GM12873 (cell line): ENCODE measurements around the gene THAP5.

ENCODE experiments used
- TF ChIP-seq, protein P1 (sequence below): IDR thresholded peaks from 2 replicates; pipeline ENCODE4 v1.5.1; 2012; ENCODE audit warnings: low read depth, mild to moderate bottlenecking, moderate library complexity, low read length, control low read depth; ENCODE audit not compliant: insufficient read depth; ENCODE audit errors: missing control alignments

The THAP5 gene

DNA sequence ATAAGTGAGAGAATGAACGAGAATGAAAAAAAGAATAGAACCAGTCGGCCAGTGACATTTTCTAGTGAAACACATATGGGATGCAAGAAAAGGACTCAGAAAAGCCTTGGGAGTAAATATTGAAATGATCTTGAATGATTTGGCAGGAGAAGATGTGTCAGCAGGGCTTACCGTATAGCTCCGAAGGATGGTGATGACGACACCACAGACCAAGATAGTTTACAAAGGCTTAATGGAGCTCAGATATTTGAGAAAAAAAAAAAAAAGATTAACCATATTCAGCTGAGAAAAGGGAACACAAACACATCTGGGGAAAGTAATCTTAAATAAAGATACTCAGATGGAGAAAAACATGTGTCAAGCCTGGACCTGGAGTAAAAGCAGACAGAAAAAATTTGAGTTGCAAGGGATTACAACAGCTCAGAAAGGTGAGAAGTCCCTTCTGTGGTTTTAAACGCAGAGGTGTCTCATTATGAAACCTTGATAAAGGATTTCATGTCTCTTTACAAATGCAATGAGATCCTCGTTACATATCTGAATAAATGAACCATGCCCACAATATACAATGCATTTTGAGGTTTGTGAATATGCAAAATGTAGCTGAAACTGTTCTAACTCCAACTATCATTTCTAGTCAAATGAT is 36.2 kb upstream of the THAP5 start:
- TF ChIP-seq, protein P1, sequence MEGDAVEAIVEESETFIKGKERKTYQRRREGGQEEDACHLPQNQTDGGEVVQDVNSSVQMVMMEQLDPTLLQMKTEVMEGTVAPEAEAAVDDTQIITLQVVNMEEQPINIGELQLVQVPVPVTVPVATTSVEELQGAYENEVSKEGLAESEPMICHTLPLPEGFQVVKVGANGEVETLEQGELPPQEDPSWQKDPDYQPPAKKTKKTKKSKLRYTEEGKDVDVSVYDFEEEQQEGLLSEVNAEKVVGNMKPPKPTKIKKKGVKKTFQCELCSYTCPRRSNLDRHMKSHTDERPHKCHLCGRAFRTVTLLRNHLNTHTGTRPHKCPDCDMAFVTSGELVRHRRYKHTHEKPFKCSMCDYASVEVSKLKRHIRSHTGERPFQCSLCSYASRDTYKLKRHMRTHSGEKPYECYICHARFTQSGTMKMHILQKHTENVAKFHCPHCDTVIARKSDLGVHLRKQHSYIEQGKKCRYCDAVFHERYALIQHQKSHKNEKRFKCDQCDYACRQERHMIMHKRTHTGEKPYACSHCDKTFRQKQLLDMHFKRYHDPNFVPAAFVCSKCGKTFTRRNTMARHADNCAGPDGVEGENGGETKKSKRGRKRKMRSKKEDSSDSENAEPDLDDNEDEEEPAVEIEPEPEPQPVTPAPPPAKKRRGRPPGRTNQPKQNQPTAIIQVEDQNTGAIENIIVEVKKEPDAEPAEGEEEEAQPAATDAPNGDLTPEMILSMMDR = no peak

DNA sequence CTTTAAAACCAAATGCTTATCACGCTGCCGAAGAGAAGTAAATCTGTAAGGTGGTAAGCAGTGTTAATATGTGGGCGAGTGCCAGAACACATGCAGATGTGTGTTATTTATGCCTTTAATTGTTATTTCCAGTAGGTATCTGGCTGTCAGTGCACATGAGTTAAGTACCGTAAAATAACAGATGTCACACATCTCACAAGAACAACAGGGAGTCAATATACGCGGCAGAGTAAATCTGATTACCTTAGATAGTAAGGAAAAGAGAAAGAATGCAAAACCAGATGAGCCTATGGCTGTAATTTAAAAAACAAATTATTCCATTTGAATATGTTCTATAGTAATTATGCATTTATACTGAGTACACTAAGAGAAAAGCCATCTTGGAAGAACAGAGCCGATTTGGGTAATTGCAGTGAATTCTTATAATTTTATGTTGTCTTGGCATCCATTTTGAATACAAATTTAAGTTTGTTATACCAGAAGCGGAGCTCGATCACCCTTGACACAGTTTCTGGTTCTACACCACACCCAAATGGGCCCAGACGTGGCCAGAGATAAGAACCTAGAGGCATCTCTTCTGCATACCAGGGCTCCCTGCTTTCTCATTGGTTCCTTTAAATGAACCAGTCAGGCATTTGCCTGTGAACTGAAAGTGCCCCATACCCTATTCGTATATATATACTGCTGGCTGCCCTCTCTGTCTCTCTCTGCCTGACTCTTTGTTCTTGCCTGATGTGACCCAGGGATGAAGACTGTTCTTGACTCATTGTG is 35.0 kb upstream of the THAP5 start:
- TF ChIP-seq, protein P1 = no peak

DNA sequence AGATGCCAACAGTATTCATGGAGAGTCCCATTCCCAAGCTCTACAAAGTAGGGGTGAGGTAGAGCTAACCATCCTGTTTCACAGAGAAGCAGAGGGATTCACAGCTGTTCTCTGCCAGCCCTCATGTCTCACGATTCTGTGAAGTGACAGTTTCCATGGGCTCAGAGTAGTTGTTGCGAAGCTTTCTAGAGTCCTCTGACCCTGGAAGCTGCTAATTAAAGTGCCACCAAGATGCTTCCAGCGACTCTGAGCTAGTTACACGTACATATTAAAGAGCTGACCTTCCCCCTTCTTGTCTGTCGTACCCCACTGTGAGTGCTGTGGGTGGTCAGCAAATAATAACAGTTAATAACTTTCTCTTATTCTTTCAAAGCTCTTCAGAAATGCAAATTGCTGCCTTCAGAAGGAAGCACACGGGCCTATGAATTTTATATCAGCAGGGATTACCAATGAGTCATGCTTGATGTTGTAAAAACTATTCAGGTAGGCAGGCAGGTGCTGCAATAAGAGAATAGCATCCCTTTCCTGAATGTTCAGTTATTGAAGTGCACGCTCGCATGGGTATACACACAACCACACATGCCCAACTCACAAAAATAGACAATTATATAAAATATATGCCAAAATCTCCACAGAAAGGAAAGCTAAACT is 34.3 kb upstream of the THAP5 start:
- TF ChIP-seq, protein P1 = no peak

DNA sequence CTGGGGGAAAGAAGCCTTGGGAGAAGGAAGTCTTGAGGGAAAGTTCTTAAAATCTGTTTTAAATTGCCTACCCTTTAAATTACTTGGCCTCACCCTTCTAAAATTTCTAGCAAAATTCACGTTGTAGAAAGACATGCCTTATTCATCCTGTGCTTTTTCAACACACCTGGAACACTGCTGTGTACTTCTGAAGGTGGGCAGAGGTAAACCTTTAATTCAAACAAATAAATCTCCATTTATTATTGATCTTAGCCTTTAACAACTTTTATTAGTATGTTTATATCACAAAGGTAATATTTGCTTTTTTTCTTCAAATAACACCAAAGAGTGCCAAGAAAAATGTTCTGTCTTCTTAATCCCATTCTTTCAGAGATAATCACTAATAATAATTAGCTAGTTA is 30.9 kb upstream of the THAP5 start:
- TF ChIP-seq, protein P1 = no peak

DNA sequence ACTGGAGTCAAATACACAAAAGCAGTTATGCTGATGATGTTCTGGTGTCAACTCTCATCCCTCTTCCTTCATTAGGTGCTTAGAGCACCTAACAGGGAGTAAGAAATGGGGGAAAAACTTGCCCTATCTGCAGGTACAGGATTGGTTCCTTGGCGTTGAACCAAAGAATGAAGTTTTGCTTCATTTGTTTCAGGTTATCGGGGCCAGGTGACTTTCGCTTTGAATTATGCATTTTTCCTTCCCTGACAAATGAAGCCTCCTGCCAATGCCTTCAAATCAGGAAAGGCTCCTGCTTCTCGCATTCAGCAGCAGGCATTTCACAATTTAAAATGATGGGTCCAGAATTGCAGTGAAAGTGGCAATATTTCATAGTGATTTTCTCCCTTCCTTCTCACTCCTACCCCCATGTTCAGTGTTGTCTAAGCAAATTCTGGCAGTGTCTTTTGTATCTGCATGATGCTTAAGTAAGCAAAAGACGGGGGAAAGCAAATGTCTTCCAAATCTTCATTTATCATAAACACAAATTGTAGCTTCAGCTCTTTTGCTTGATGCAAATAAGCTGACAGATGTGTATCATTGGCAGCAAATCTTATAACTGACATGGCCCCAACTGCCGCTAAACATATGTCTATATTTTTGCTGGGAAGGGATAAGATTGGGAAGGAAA is 29.5 kb upstream of the THAP5 start:
- TF ChIP-seq, protein P1 = no peak

DNA sequence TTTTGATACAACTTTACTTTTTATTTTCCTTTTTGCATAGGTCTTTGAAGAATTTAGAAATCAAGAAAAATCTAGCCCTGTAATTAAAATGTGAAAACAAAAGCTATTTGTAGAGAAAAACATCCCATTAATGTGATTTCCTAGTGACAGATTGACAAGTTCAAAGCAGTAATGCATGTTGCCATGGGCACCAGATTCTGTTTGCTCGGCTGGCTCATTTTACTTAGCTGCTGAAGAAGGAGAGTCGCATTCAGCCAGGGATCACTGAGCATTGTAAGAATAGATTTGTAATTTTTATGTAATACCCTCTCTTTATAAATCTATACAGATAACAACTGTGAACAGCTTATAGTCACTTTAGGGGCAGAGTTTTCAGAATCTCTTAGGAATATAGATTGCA is 28.6 kb upstream of the THAP5 start:
- TF ChIP-seq, protein P1 = no peak

DNA sequence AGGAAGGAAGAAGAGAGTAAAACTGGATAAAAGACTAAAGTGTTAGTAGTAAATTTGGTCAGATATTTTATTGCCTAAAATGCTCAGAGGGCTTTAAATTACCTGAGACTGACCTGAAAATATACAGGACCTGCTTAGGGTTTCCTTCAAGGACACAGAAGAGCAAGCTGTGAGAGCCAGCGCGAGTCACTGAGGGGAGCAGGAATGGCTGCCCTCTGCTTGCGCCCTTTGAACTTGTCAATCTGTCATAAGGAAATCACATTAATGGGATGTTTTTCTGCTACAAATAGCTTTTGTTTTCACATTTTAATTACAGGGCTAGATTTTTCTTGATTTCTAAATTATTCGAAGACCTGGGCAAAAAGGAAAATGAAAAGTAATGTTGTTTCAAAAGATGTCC is 27.1 kb upstream of the THAP5 start:
- TF ChIP-seq, protein P1 = no peak
